GM19328 (cell line): ENCODE measurements around the gene OTX2.

Source experiments
- ATAC-seq: cut with Tn5 transposase; IDR thresholded peaks from one replicate; pipeline ENCODE4 v1.9.1; 2021; ENCODE audit warnings: mild to moderate bottlenecking, moderate library complexity; ENCODE audit not compliant: unreplicated experiment

OTX2 gene

GRCh38 chr14:56797003-56797568 lies 13.2 kb downstream of the OTX2 start:
- ATAC-seq = no peak

DNA sequence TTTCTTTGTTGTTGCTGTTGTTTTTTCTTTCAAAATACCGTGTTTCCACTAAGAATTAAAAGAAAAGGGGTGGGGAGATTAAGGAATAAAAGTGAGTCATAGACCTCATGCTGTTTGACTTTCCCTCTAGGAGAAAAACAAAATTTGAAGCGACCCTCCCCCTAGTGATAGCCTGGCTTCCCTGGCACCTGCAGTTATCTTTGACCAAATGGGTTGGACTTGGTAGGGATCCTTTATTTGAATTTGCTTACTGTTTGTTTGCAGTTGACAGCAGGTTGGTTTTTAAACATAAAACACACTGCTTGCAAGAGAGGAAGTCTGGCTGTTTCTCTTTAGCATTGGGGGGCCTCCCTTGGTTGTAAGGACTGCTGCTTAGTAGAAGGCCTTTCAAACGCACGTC lies 14.0 kb downstream of the OTX2 start:
- no peak for ATAC-seq

- ATAC-seq = no peak
These were observed 15.0 kb downstream of the OTX2 start for GRCh38 chr14:56795284-56795622.

DNA sequence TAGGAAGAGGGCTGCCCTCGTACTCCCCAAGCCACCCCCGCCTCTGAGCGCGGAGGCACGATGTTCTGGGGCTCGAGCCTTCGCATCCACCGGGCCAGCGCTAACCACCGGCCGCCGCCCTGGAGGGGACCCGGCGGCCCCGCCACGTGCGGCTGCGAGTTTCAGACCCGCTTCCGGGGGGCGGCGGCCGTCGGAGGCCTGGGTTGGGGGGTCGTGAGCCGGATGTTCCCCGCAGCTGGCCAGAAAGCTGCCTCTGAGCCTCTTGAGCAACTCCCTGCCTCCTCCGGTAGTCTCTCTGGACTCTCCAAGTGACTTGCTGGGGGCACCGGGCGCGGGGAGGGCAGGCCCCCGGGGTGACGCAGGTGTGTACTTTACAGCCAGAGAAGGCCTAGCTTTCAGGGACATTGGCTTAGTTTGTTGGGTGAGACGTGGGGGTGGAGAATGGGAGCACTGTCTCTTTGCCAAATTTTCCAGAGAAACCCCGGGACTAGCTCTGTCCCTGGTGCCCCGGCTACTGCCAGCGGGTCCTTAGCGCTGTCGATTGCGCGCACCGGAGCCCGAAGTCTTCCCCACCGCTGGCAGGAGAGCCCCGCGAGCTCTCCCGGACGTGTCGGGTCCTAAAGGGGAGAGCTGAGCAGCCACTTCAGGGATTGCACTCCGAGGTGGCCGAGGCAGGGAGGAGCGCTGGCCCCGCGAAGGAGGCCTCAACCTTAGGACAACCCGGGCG lies 15.6 kb downstream of the OTX2 start:
- no peak for ATAC-seq

DNA sequence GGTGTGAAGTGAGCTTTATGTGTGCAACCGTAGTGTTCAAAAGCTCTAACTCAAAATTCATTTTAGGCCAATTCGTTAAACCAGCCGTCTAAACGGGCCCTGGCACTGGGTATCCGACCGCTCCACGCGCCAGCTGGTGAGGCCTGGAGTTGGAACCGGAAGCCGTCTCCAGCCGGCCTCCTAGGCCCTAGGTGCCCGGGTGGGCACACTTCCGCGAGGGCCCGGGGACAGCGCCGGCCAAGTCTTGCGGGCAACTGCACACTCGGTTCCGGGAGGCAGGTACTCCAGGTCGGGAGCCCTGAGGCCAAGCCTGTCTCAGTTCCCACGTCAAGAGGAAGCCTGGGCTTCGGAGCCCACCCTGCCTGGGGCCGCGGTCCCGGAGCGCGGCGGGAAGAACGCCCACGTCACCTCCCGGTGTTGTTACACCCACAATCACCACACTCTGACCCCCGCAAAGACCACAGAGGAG lies 16.2 kb downstream of the OTX2 start:
- ATAC-seq = no peak

GRCh38 chr14:56789955-56790354 lies 20.3 kb downstream of the OTX2 start:
- ATAC-seq = no peak

- ATAC-seq = no peak
These were observed 22.7 kb downstream of the OTX2 start for GRCh38 chr14:56787530-56787929.

DNA sequence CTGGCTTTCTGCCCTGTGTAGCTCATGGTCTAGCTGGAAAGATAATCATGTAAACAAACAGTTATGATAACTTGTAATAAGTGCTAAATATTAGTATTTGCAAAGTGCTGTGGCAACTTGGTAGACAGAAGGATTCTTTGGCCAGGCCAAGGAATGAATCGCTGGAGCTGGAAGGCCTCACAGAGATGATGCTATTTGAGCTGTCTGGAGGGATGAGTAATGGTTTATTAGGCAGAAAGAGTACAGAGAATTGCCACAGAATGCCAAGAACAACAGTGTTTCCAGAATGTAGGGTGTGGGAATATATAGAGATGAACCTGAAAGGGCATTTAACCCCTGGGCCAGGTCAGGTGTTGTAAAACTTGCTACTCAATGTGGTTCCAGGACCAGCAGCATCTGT lies 27.6 kb downstream of the OTX2 start:
- ATAC-seq = no peak

DNA sequence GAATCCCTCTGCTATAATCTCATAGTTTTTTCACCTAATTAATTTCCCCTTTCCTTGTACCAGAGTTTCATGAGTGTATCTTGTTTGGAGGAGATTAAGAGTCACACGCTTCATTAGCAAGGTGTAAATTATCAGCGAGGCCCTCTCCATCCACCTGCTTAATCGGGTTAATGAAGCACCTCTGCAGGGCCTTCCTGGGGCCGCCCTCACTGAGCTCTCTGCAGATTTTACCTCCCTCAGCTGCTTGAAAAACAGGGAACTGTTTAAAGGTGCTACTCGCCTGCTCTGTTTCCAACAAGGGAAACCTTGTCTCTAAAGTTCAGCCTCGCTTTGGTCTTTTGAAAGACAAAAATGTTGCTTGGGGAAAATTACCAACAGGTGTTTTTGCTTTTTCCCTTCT lies 35.8 kb downstream of the OTX2 start:
- no peak for ATAC-seq

DNA sequence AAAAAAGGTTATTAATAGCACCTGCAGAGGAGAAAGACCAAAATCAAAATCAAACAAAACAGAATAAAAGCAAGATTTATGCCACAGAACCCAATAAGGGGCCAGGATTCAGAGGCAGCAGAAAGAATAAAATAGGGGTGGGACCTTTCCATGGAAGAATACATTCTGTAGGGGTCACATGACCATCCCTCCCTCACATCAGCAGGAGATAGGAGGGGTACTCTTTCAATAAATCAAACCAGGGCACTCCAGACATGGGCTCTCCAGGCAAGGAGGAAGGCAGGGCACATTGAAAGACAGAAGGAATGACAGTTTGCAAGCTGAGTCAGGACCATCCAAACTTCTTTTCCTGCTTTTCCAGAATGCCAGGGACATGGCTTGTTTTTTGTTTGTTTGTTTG lies 39.8 kb downstream of the OTX2 start:
- no peak for ATAC-seq

DNA sequence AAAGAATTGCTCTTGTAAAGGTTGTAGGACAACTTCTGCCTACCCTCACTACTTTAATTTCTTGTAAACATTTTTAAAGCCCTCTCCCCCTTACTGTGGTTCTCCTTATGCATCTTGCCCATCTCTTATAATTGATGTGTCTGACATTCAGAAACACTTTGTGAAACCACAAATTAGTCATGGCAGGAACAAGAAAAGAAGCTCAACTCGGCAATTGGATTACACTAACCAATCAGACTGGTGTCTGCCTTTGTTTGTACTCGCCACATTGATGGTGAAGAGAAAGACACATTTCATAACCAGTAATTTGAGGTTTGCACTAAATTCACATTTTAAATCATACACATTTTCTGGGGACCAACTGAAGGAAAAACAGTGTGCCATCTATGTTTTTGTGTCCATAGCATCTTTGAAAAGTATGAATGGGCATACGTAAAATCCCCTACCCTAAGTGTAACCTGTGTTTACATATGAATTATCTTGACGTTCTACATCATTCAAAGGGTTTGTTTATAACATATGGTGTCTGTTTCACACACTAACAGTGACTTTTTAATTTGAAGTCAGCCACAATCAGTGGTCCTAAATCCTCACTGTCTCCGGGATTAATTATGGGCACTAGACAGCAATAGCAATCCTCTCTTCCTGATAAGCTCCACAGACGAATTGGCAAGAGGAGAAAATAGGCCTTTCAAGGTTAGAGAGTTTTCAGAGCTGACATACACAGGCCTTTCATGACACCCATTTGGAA lies 49.9 kb downstream of the OTX2 start:
- ATAC-seq = no peak

GRCh38 chr14:56759633-56760032 lies 50.6 kb downstream of the OTX2 start:
- no peak for ATAC-seq

DNA sequence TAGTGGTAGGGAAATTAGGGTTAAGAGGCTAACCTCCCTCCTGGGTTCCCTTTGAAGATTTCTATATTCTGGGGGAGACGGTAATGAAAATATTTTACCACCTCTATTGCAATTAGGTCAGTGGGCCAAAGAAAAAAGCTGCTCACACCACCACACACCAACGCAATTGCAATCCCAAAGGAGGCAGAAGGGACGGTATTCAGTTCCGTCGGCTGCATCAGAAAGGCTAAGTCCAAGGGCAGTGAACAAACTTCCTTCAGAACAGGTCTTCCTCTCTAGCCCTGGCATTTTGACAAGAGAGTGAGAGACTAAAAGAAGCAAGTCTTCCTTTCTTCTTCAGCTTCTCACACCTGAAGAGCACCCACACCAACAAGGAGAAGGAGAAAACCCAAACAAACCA lies 51.2 kb downstream of the OTX2 start:
- ATAC-seq = no peak

DNA sequence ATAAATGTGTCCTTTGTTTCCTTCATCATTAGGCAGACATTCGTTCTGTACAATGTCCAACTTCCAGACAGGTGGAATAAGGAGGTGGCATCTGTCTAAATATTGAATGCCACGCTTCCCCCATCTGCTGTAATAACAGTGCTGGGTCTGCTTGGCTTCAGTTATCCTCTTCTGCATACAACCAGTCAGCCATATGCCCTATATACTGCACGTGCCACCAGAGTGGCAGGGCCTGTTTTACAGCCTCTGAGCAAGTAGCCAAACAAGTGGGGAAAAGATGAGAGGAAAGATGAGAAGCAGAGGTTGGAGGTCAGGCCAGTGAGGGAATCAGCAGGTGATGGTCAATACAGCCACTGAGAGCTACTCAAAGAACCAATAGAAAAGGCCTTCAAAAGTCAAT lies 55.4 kb downstream of the OTX2 start:
- no peak for ATAC-seq

DNA sequence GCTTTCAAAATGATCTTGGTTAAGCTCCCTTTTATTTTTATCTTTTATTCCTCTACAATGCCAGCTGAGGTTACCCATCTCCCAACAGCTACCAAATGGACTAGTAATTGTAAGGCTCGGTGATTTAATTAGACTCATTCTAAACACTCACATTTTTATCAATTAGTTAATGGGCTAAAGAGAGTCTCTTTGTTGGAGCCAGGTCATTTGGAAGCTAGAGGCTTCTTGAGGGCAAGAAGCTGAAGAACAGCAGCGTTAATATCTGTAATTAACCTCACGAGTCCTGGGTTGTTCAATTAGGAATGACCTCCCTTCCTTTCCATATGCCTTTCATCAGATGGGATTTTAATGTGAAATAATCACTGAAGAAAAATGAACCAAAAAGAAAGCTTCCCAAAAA lies 56.9 kb downstream of the OTX2 start:
- no peak for ATAC-seq

GRCh38 chr14:56752428-56752827 lies 57.9 kb downstream of the OTX2 start:
- no peak for ATAC-seq

GRCh38 chr14:56751471-56751870 lies 58.8 kb downstream of the OTX2 start:
- ATAC-seq = no peak
